HG03135 (cell line): ENCODE measurements around the gene DPEP2.
"Not testable (repeated sequence)": the region's sequence is repeated elsewhere in the genome, so short reads cannot be mapped to it uniquely, and the experiment has no call there.

ENCODE experiments used
- ATAC-seq: cut with Tn5 transposase; IDR thresholded peaks from one replicate; pipeline ENCODE4 v1.9.1; 2021; ENCODE audit warnings: mild to moderate bottlenecking, moderate library complexity; ENCODE audit not compliant: unreplicated experiment

Gene DPEP2

DNA sequence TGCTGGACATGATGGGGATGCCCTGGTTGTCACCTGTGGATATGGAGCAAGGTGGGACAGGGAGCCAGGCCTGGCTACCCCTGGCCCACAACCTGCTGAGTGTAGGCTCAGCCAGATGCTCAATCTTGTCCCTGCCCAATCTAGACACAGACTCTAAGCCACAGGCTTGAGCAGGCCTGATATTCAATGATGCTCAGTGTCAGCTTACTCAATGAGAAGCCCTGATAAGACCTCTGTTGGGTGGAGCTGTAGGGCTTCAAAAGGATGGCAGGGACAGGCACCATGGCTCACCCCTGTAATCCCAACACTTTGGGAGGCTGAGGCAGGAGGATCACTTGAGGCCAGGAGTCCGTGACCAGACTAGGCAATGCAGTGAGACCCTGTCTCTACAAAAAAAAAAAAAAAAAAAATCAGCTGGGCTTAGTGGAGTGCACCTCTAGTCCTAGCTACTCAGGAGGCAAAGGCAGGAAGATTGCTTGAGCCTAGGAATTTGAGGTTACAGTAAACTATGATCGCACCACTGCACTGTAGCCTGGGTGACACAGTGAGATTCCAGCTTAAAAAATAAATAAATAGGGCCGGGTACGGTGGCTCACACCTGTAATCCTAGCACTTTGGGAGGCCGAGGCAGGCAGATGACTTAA lies 58.7 kb downstream of the DPEP2 start:
- ATAC-seq: no peak

GRCh38 chr16:67939507-67940445 lies 59.5 kb downstream of the DPEP2 start:
- no peak for ATAC-seq

- ATAC-seq: not testable (repeated sequence)
These were observed 61.6 kb downstream of the DPEP2 start for GRCh38 chr16:67937713-67938112.
